GM19324 (cell line): Measurements from ENCODE around the gene HOXC13.

Source experiments
- ATAC-seq: cut with Tn5 transposase; IDR thresholded peaks from one replicate; pipeline ENCODE4 v1.9.1; 2021; ENCODE audit warnings: mild to moderate bottlenecking, moderate library complexity; ENCODE audit not compliant: unreplicated experiment, low FRiP score

The HOXC13 gene

DNA sequence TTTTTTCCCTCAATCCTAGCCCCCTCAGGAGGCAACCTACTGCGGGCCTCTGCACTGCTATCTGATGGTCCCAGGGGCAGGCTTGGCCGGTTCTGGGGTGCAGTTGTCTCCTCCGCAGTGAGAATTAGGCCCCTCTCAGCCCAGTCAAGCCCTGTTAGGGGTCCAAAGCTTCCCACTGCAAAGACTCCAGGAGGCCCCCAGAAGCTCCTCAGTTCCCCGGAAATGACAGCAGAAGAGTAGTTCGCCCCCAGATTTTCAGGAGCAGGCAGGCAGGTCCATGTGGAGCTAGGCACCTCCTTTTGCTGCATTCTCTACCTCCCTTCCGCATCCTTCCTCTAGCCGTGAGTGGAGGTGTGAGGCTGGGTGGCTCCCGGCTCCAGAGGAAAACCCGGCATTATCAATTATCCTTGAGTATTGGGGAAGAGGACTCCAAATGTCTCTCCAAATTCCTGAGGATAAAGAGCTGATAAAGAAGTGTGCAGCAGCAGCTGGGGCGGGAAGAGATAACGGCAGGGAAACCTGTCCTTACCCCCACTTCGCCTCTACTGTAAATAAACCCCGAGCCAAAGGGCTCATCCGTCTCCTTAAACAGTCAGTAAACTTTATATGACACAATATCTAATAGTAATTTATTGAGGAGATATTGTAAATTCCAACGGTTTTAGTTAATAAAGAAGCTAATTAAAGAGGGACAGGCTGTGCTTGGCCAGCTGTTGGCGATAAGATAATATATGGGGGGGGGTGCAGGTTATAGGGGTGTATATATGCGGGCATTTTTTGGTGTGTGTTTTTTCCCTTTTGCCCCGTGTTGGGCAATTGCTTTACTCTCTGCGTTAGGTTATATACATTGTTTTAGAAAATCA is 15.4 kb downstream of the HOXC13 start:
- ATAC-seq, result no peak

DNA sequence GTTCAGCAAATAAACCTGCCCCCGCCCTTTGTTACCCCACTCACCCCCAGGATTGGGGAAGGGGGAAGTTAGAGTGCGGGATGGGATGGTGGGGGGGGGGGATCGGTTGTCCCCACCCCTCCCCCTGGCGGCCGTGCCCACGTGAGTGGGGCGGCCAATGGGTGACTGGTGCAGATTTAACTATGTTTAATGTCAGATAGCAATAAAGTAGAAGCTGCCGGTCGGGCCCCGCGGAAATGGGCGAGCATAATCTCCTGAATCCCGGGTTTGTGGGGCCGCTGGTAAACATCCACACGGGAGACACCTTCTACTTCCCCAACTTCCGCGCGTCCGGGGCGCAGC is 16.0 kb downstream of the HOXC13 start, which contains the start of gene HOXC12:
Gene HOXC12 (plus strand): TSS at position 210 of the 342 bp plus-strand sequence. CDS start 27 bp downstream, at position 237.
- ATAC-seq, result no peak

DNA sequence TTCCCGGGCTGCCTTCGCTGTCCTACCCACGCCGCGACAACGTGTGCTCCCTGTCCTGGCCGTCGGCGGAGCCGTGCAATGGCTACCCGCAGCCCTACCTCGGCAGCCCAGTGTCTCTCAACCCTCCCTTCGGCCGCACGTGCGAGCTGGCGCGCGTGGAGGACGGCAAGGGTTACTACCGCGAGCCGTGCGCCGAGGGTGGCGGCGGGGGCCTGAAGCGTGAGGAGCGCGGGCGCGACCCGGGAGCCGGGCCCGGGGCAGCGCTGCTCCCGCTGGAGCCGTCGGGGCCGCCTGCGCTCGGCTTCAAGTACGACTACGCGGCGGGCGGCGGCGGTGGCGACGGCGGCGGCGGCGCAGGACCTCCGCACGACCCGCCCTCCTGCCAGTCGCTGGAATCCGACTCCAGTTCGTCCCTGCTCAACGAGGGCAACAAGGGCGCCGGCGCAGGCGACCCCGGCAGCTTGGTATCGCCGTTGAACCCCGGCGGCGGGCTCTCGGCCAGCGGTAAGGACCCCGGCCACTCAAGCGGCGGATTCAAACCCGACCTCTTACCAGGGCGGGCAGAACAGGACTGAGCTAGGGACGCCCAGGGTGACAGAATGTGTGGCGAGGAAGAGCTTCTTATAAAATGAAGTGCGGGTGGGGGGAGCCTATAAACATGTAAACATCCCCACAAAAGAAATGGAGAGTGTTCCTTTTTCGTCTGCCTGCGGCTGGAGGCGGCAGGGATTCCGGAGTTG is 16.6 kb downstream of the HOXC13 start:
- no peak for ATAC-seq

- ATAC-seq, result no peak
These were observed 17.2 kb downstream of the HOXC13 start for GRCh38 chr12:53955776-53956250.

GRCh38 chr12:53956251-53956887 is 17.7 kb downstream of the HOXC13 start:
- ATAC-seq, result no peak

- no peak for ATAC-seq
These were observed 18.4 kb downstream of the HOXC13 start for GRCh38 chr12:53956914-53957536.

GRCh38 chr12:53958128-53958527 is 19.5 kb downstream of the HOXC13 start:
- no peak for ATAC-seq

GRCh38 chr12:53959314-53959713 is 20.7 kb downstream of the HOXC13 start:
- no peak for ATAC-seq

- no peak for ATAC-seq
These were observed 21.8 kb downstream of the HOXC13 start for GRCh38 chr12:53960187-53961024.

- no peak for ATAC-seq
These were observed 22.6 kb downstream of the HOXC13 start for GRCh38 chr12:53961025-53961761.

DNA sequence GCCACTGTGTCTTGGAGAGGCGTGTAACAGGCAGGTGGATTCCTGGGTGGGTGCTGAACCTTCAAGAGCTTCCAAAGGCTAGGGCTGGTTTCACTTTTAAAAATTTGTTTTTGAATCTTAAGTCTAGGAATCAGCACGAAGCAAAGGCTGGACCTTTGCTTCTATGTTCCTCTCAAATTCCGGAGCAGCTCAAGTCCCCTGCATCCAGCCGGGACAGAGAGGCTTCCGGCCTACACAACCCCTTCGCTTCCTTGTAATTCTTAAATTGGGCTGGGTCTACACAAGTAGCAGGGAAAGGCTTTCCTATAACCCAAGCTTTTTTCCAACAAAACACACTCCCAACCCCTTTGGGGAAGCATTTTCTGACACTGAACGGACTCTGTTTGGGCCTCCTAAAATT is 24.4 kb downstream of the HOXC13 start:
- no peak for ATAC-seq

- ATAC-seq, result no peak
These were observed 25.0 kb downstream of the HOXC13 start for GRCh38 chr12:53963434-53964314.

DNA sequence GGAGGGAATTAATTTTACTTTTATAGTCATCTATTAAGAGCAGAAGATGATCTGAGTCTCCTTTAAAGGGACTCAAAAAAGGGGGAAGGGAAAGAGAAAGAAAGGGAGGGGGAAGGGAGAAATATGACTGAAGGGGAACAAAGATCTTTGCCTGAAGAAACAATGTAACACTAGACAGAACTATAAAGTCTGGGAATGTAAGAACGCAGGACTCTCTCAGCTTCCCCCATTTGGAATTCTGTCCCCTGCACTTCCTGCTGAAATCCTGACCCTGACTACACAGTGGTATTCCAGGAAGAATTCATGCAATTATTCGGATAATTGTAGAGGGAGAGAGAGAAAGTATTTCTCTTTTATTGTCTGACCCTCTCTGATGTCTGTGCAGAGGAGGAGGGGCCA is 25.7 kb downstream of the HOXC13 start:
- ATAC-seq, result no peak

DNA sequence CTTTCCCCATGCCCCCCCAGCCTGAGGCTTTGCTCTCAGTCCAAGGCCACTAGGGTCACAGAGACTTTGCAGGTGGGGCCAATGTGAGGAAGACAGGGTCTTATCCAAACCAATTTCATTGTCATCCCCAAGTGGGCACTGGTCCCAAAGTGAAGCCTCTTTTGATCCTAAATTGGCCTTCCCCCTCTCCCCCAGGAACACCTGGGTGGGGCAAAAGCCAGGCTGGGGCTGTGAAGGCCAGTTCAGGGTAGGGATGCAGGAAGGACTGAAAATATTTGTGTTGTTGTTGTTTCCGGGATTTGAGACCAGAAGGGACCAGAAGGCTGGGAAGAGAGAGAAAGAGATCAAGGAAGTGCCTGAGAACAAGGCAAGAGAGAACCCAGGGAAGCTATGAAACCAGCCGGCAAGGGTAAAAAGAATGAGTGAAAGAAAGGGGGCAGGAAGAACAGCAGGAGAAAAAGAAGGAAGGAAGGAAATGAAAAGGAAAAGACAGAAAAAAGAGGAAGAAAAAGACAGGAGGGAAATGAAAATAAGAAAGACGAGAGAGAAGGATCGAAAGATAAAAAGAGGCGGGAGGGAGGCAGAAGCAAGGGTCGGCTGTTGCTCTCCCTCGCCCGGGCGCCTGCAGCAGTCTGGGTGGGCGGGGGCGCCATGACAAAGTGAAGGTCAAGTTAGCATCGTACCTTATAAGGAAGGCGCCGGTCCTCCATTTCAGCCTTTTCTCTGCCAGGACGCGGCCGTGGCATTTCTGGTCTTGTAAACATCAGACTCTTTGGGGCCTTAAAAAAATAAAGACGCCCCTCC is 26.9 kb downstream of the HOXC13 start:
- no peak for ATAC-seq

- no peak for ATAC-seq
These were observed 27.4 kb downstream of the HOXC13 start for GRCh38 chr12:53966085-53966384.

DNA sequence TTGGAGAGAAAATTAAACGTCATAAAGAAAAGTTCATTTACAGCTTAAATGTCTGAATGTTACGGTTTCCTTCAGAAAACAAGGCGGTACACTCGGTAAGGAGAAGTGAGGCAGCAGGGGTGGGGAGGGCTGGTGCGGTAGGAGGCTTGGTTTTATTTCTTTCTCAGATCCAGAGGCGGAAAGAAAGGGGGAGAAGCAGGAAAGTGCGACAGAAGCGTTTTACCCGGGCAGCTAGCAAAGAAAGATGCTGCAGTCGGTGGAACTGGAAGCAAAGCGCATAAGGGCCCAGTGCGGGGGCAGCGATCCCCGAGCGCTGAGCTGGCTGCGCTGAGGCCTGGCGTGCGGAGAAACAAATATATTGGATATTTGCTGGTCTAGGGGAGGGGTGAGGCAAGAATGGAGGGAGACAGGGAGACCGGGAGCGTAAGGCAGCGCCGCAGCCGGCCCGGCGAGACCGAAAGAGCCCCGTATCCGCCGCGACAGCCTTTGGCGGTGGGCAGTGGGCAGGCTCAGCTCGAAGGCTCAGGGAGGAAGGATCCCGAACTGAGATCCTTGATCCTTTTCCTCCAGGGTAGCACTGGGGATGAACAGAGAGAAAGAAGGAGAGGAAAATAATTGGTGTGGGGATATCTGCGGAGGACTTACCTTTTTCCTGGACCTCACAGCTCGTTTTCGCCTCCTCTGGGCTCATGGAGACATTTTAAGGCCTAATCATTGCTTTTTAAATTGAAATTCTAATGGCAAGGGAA is 27.9 kb downstream of the HOXC13 start:
- ATAC-seq, result no peak

DNA sequence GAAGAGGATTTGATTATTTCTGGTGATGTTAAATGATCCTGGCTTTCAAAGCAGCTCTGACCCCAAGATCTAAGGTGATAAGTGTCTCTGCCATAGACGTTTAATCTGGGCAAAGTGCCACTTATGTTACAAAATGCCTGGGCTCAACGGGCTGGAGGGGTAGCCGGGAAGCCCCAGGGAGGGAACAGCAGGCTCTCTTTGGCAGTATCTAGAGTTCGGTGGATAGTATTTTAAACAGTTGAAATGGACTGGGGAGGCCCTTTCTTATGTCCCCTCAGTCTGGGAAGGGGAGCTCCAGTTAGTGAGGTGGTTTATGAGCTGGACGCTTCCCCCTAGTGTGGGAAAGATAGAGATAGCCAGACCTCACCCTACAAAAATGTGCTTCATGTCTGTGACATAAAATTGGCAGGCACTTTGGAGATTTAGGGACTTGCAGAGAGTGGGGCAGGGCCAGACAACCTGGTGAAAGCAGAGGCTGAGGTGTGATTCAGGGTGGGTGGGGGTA is 28.8 kb downstream of the HOXC13 start:
- no peak for ATAC-seq
